ENCODE measurements around the gene POLD3. TPM values are rescaled to one million over a fixed set of nuclear protein-coding genes. Genes with fewer than 3 reads are reported as not detected.

POLD3 gene
- total and polyA plus RNA-seq, 2 donors (not counting 1 experiment from before 2014, with no cell fraction given), result 4.6 to 17.6 TPM

DNA sequence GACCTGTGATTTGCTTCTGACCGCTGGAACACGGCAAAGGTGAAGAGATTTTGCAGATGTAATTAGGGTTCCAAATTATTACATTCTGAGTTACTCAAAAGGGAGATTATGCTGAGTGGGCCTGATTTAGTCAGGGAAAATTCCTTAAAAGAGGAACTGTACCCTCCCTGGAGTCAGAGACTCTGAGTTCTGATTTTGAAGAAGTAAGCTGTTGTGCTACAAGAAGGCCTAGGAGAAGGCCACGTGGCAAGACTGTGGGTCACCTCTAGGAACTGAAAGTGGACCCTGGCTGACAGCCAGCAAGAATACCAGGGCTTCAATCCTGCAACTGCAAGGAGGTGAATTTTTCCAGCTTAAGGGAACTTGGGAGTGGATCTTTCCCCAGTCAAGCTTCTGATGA is 93.5 kb downstream of the POLD3 start:
- peaks cover 0 to 27% (median 6%) of the 10 kb centered on the region in 4 experiments for H3K27me3 ChIP-seq (replicated peaks in 1 of 4; ENCODE audit: control extremely low read depth in 1 of 4, control insufficient read depth in 3 of 4, insufficient read depth in 4 of 4, low read length in 3 of 4)
- no peaks in the 10 kb centered on the region for H4K20me1 ChIP-seq (ENCODE audit: control insufficient read depth, insufficient read depth, low read length, poor library complexity, severe bottlenecking)
- 74% methylated on average over 3 of the region's 3 CpGs for WGBS (ENCODE audit: insufficient coverage)
- H3K9ac ChIP-seq (ENCODE audit: low read length), result no peak overlapping the region
- H3K4me2 ChIP-seq (replicated peaks; ENCODE audit: low read depth, low read length, poor library complexity, severe bottlenecking), result no peak overlapping the region
- Mint-ChIP-seq H3K4me1 (peaks cover 2% of the 10 kb centered on the region), H3K27me3 (peaks cover 26% of the 10 kb centered on the region), H3K9me3 (ENCODE audit: insufficient read depth) (no peaks in the 10 kb centered on the region), H3K27ac (no peak overlapping the region), H3K4me3 (no peak overlapping the region)
- ChIA-PET POLR2A (no interaction called here), CTCF (interaction anchor here (1.1 kb wide), 1 partner anchor 16 kb away, joined by 3 read pairs; no protein-coding TSS in a partner anchor)
- no peaks in the 10 kb centered on the region for H3K79me2 ChIP-seq (ENCODE audit: control insufficient read depth, insufficient read depth, low read length)
- H3K4me3 ChIP-seq (ENCODE audit: control extremely low read depth in 1 of 5, extremely low read depth in 1 of 5, insufficient read depth in 1 of 5, low read depth in 2 of 5, low read length in 4 of 5), result no peak overlapping the region
- no peaks in the 10 kb centered on the region for H3K4me1 ChIP-seq (ENCODE audit: control insufficient read depth in 2 of 2, insufficient read depth in 2 of 2, low read length in 2 of 2)
- no peak for ATAC-seq (ENCODE audit: low read depth)
- intact Hi-C loops (cut with micrococcal nuclease), result no loop called here
- H3K27ac ChIP-seq (ENCODE audit: low read length in 2 of 2), result no peak overlapping the region
- DNase-seq, result no peak
- H2AFZ ChIP-seq (ENCODE audit: insufficient read depth, low read depth, low read length, poor library complexity, severe bottlenecking), result no peak overlapping the region
- no peaks in the 10 kb centered on the region for H3K36me3 ChIP-seq (replicated peaks in 1 of 2; ENCODE audit: control extremely low read depth in 1 of 2, control insufficient read depth in 1 of 2, extremely low read depth in 1 of 2, insufficient read depth in 2 of 2, low read length in 1 of 2)
- TF ChIP-seq, protein P1, sequence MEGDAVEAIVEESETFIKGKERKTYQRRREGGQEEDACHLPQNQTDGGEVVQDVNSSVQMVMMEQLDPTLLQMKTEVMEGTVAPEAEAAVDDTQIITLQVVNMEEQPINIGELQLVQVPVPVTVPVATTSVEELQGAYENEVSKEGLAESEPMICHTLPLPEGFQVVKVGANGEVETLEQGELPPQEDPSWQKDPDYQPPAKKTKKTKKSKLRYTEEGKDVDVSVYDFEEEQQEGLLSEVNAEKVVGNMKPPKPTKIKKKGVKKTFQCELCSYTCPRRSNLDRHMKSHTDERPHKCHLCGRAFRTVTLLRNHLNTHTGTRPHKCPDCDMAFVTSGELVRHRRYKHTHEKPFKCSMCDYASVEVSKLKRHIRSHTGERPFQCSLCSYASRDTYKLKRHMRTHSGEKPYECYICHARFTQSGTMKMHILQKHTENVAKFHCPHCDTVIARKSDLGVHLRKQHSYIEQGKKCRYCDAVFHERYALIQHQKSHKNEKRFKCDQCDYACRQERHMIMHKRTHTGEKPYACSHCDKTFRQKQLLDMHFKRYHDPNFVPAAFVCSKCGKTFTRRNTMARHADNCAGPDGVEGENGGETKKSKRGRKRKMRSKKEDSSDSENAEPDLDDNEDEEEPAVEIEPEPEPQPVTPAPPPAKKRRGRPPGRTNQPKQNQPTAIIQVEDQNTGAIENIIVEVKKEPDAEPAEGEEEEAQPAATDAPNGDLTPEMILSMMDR (IDR thresholded peaks at IDR 0.05), result no peak
- no peak for TF ChIP-seq EZH2 (IDR thresholded peaks at IDR 0.05; ENCODE audit: borderline replicate concordance, insufficient read depth, low read depth, low read length, poor library complexity, severe bottlenecking)
- H3K9me3 ChIP-seq (ENCODE audit: control extremely low read depth in 1 of 3, control insufficient read depth in 2 of 3, insufficient read depth in 1 of 3, low read length in 2 of 3), result peaks cover 0 to 14% (median 0%) of the 10 kb centered on the region in 3 donors

DNA sequence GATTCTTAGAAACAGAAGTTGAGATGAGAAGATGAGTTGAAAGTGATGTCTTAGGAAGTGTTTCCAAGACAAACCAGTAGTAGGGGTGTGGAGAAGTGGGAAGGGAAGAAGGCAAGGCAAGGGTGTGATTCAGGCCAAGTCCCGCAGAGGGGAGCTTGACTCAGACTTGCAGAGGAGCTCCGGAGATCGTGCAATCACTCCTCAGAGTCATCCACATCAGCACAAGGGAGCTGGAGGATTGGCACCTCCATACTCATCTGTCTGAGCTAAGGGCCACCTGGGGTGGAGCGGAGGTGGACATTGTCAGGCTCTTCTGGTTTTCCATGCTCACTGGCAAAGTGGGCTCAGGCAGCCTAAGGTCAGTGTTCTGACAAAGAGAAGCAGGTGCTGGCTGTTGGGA is 94.4 kb downstream of the POLD3 start:
- ChIA-PET CTCF (no interaction called here), POLR2A (no interaction called here)
- Histone ChIP-seq H3K9me3 (ENCODE audit: control extremely low read depth in 1 of 3, control insufficient read depth in 2 of 3, insufficient read depth in 1 of 3, low read length in 2 of 3) (peaks cover 0 to 14% (median 0%) of the 10 kb centered on the region in 3 donors), H2AFZ (ENCODE audit: insufficient read depth, low read depth, low read length, poor library complexity, severe bottlenecking) (no peak overlapping the region), H3K27me3 (replicated peaks in 1 of 4; ENCODE audit: control extremely low read depth in 1 of 4, control insufficient read depth in 3 of 4, insufficient read depth in 4 of 4, low read length in 3 of 4) (peaks cover 0 to 20% (median 6%) of the 10 kb centered on the region in 4 experiments), H3K9ac (ENCODE audit: low read length) (no peak overlapping the region), H4K20me1 (ENCODE audit: control insufficient read depth, insufficient read depth, low read length, poor library complexity, severe bottlenecking) (no peaks in the 10 kb centered on the region), H3K27ac (ENCODE audit: low read length in 2 of 2) (no peak overlapping the region), H3K79me2 (ENCODE audit: control insufficient read depth, insufficient read depth, low read length) (no peaks in the 10 kb centered on the region), H3K36me3 (replicated peaks in 1 of 2; ENCODE audit: control extremely low read depth in 1 of 2, control insufficient read depth in 1 of 2, extremely low read depth in 1 of 2, insufficient read depth in 2 of 2, low read length in 1 of 2) (no peaks in the 10 kb centered on the region), H3K4me1 (ENCODE audit: control insufficient read depth in 2 of 2, insufficient read depth in 2 of 2, low read length in 2 of 2) (no peaks in the 10 kb centered on the region), H3K4me3 (ENCODE audit: control extremely low read depth in 1 of 5, extremely low read depth in 1 of 5, insufficient read depth in 1 of 5, low read depth in 2 of 5, low read length in 4 of 5) (no peak overlapping the region), H3K4me2 (replicated peaks; ENCODE audit: low read depth, low read length, poor library complexity, severe bottlenecking) (no peak overlapping the region)
- Mint-ChIP-seq H3K27ac (no peak overlapping the region), H3K4me3 (no peak overlapping the region), H3K27me3 (peaks cover 19% of the 10 kb centered on the region), H3K9me3 (ENCODE audit: insufficient read depth) (no peaks in the 10 kb centered on the region), H3K4me1 (peaks cover 2% of the 10 kb centered on the region)
- DNase-seq, result no peak
- WGBS (ENCODE audit: insufficient coverage), result 88% methylated on average over 3 of the region's 4 CpGs
- intact Hi-C loops (cut with micrococcal nuclease), result no loop called here
- TF ChIP-seq, protein P1 (IDR thresholded peaks at IDR 0.05), result no peak
- TF ChIP-seq EZH2 (IDR thresholded peaks at IDR 0.05; ENCODE audit: borderline replicate concordance, insufficient read depth, low read depth, low read length, poor library complexity, severe bottlenecking), result no peak
- no peak for ATAC-seq (ENCODE audit: low read depth)

Data from B cell (primary cell).